Stomach (tissue), 9 donors: ENCODE data around the gene C18orf32. TPM values are rescaled to one million over a fixed set of nuclear protein-coding genes. Genes with fewer than 3 reads are reported as not detected.

Experiments used
- DNase-seq, 2 donors: peaks; one replicate each; pipeline versions ENCODE4 v3.0.0 to v3.0.0-alpha.2; 2013 to 2019
- H3K27ac ChIP-seq, 5 donors: fragments of 200-600 bp in 4 of 5; sonication (generic) in 4 of 5; one replicate each; pipeline ENCODE4 v1.5.1; 2013 to 2019; ENCODE audit warnings: mild to moderate bottlenecking in 1 of 5, moderate library complexity in 1 of 5
- H3K27me3 ChIP-seq, 3 donors: fragments of 200-600 bp; sonication (generic); one replicate each; pipeline ENCODE4 v1.5.1; 2017 to 2019; ENCODE audit warnings: mixed run types in 1 of 3
- H3K36me3 ChIP-seq, 4 donors: fragments of 200-600 bp; sonication (generic); 1 replicate in 3 of 4; 2 replicates in 1 of 4; pipeline ENCODE4 v1.5.1; 2016 to 2019
- H3K4me1 ChIP-seq, 4 donors: fragments of 200-600 bp; sonication (generic); one replicate each; pipeline ENCODE4 v1.5.1; 2016 to 2019
- H3K4me3 ChIP-seq, 4 donors: fragments of 200-600 bp; sonication (generic) in 3 of 4; one replicate each; pipeline ENCODE4 v1.5.1; 2016 to 2019; ENCODE audit warnings: mild to moderate bottlenecking in 1 of 4
- H3K9me3 ChIP-seq, 4 donors: fragments of 200-600 bp; sonication (generic); one replicate each; pipeline ENCODE4 v1.5.1; 2016 to 2019
- EP300 ChIP-seq: sonication (generic); formaldehyde crosslinking; IDR thresholded peaks from one replicate; pipeline ENCODE4 v1.6.1; 2017; ENCODE audit warnings: antibody characterized with exemption
- POLR2A ChIP-seq, 4 donors: fragments of 450-650 bp; IDR thresholded peaks; one replicate each; pipeline ENCODE4 v1.6.1; 2016; ENCODE audit warnings: antibody characterized with exemption in 4 of 4, control low read depth in 2 of 4, mild to moderate bottlenecking in 1 of 4, moderate library complexity in 1 of 4
- POLR2AphosphoS5 ChIP-seq, 3 donors: sonication (generic); formaldehyde crosslinking; IDR thresholded peaks; one replicate each; pipeline ENCODE4 v1.6.1; 2016; ENCODE audit warnings: antibody characterized with exemption in 3 of 3
- WGBS, 5 donors: extraction: QIAGEN DNeasy Blood & Tissue Kit in 3 of 5; methylation state at CpG; one replicate each; pipeline versions ENCODE4 v1.1.5 to v1.1.7; 2013 to 2018; 5-methylcytosine and 5-hydroxymethylcytosine counted together
- intact Hi-C: fragments of 100-400 bp; cut with DNase I; formaldehyde crosslinking; loops from one replicate; pipeline ENCODE4 v1.15.1; 2023; ENCODE audit warnings: low total_unique reads
- polyA plus RNA-seq, 3 donors: library from polyadenylated mRNA; stranded (reverse); fragments of 200-250 nt; gene quantifications; one replicate each; pipeline ENCODE4 v1.2.3, GENCODE V29; 2013
- total RNA-seq, 5 donors: library from RNA; depleted of rRNA; stranded (reverse); fragments of >200 nt; gene quantifications; one replicate each; pipeline versions ENCODE4 v1.1.0 to v1.2.3, GENCODE V29; 2014 to 2016
- TF ChIP-seq, protein P1 (sequence below), 7 experiments: fragments of 450-650 bp in 4 of 7; fragments of 200-600 bp in 3 of 7; sonication (generic) in 3 of 7; IDR thresholded peaks; one replicate each; pipeline ENCODE4 v1.5.1; 2016 to 2019; ENCODE audit warnings: antibody characterized with exemption in 7 of 7, control low read depth in 2 of 7, mild to moderate bottlenecking in 1 of 7
- donor health status: healthy with polysubstance abuse.
- donor health status: Bipolar disorder and iron deficiency.
- donor health status: healthy.

Gene C18orf32
- total and polyA plus RNA-seq, 8 donors: 0.58 to 186 (median 62.7) TPM

DNA sequence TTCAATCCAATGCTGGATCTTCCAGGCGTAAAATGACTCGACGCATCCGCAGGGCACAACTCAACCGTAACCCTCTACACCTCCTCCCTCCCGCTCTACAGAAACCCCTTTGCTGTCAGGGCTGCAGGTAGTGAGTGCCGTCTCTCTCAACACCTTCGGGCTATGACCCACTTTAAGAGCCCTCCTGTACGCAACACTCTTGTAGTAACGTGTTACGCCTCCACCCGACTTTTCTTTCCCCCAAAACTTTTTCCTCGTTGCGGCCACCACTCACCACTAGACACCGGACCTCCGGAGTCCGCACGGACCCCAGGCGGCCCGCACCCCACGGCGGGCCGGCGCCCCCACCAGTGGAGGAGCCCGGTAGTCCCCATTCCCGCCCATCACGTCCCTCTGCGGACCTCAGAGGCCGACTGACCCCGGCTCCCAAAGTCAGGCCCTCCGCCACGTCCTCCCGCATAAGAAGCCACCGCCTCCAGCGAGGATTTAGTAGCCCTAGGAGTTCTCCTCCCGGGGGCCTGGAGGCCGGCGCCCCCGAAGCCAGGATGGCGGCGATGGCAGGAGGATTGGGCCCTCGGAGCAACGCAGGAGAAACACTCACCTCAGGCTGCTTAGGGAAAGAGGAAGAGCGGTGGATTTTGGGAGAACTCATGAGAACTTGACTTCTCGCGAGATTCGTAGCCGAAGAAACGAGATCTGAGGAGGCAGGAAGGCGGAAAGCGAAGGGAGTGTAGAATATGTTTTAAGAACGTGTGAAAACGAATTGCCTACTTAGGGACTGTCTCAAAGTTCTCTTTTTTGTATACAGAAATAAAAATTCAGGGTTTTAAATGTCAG is 5.0 kb upstream of the C18orf32 start, which contains the start of gene RPL17:
Gene RPL17 (minus strand): TSS at position 609 of the 837 bp plus-strand sequence.
- Histone ChIP-seq H3K4me1 (peaks cover 16 to 51% (median 37%) of the 10 kb centered on the region in 4 donors), H3K27ac (peak within 1 kb of the TSS; percentile 81 to 97 (median 94)), H3K27me3 (no peaks in the 10 kb centered on the region), H3K36me3 (peaks cover 22 to 39% (median 37%) of the 10 kb centered on the region in 4 donors), H3K9me3 (no peaks in the 10 kb centered on the region), H3K4me3 (peak within 1 kb of the TSS; percentile 69 to 84 (median 77))
- TF ChIP-seq POLR2AphosphoS5 (IDR thresholded peaks at IDR 0.05) (peak; percentile 97 to 99 (median 97)), POLR2A (IDR thresholded peaks at IDR 0.05) (peak in 2 of 4 donors; percentile 87 to 92), EP300 (no peak)
- TF ChIP-seq, protein P1, sequence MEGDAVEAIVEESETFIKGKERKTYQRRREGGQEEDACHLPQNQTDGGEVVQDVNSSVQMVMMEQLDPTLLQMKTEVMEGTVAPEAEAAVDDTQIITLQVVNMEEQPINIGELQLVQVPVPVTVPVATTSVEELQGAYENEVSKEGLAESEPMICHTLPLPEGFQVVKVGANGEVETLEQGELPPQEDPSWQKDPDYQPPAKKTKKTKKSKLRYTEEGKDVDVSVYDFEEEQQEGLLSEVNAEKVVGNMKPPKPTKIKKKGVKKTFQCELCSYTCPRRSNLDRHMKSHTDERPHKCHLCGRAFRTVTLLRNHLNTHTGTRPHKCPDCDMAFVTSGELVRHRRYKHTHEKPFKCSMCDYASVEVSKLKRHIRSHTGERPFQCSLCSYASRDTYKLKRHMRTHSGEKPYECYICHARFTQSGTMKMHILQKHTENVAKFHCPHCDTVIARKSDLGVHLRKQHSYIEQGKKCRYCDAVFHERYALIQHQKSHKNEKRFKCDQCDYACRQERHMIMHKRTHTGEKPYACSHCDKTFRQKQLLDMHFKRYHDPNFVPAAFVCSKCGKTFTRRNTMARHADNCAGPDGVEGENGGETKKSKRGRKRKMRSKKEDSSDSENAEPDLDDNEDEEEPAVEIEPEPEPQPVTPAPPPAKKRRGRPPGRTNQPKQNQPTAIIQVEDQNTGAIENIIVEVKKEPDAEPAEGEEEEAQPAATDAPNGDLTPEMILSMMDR (IDR thresholded peaks at IDR 0.05): no peak
- WGBS, 5 donors: 0 to 1% (median 1%) methylated on average over 48 to 53 of the region's 53 CpGs
- intact Hi-C loops: no loop called here
- peak; percentile 93 to 99 for DNase-seq

- no peak for DNase-seq
- Histone ChIP-seq H3K4me1 (peaks cover 16 to 51% (median 37%) of the 10 kb centered on the region in 4 donors), H3K4me3 (peak overlapping the region; percentile 69 to 84 (median 77)), H3K27ac (peak overlapping the region; percentile 81 to 97 (median 94)), H3K27me3 (no peaks in the 10 kb centered on the region), H3K9me3 (no peaks in the 10 kb centered on the region), H3K36me3 (peaks cover 22 to 39% (median 37%) of the 10 kb centered on the region in 4 donors)
- intact Hi-C loops: no loop called here
- WGBS, 5 donors: 6 to 20% (median 8%) methylated on average over 7 of the region's 7 CpGs
- TF ChIP-seq EP300: no peak
- no peak for TF ChIP-seq POLR2AphosphoS5 (IDR thresholded peaks at IDR 0.05)
- TF ChIP-seq, protein P1 (IDR thresholded peaks at IDR 0.05): no peak
Observed at GRCh38 chr18:49491534-49491856, 4.5 kb upstream of the C18orf32 start.

DNA sequence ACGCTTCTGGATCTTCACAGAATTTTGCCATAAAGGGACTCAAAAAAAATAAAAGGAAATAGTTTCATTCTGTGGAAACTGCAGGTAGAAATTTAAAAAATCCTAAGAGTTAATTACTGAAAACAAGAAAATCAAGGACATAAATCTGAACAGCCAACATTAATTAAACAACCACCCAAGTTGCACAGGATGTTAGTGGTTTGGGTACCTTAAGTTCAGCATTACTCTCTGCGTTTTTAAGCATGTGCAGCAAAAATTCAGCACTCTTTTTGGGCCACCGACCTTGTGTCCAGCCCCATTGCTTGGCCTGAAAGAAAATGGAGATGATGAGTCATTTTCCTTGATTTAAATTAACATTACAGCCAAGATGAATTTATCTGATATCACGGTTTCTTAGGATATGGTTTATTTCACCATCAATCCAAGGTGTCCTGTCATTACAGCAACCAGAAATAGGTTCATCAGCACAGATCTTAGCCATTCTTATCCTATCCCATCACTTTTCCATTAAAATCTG is 3.3 kb upstream of the C18orf32 start:
- peaks cover 22 to 39% (median 37%) of the 10 kb centered on the region in 4 donors for H3K36me3 ChIP-seq
- peak overlapping the region in 4 of 5 donors; percentile 42 to 97 (median 92) for H3K27ac ChIP-seq
- WGBS, 5 donors: 39 to 53% (median 48%) methylated on average over 4 of the region's 4 CpGs
- H3K9me3 ChIP-seq: no peaks in the 10 kb centered on the region
- H3K4me1 ChIP-seq: peaks cover 25 to 61% (median 47%) of the 10 kb centered on the region in 4 donors
- no peak for DNase-seq
- no peaks in the 10 kb centered on the region for H3K27me3 ChIP-seq
- intact Hi-C loops: no loop called here
- TF ChIP-seq POLR2AphosphoS5 (IDR thresholded peaks at IDR 0.05) (no peak), EP300 (no peak), POLR2A (IDR thresholded peaks at IDR 0.05) (no peak)
- TF ChIP-seq, protein P1 (IDR thresholded peaks at IDR 0.05): no peak
- H3K4me3 ChIP-seq: peak overlapping the region in 2 of 4 donors; percentile 72 to 84

DNA sequence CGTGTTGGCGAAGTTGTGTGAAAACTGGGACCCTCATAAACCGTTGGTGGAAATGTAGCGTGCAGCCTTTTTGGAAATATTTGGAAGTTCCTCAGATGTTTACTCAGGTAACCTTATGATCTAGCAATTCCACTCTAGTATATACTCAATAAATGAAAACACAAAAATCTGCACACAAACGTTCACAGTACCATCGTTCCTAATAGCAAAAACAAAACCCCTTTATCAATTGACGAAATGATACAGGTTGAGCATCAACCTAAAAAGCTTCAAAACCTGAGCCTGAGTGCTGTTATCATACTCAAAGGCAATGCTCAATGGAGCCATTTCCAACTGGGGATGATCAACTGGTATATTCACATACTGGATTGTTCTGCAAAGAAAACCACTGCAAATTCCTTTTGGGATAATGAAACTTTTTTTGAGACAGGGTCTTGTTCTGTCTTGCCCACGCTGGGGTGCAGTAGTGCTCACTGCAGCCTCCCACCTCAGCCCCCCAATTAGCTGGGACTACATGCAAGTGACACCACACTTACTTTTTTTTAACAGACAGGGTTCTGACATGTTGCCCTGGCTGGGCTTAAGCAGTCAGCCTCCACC is 777 bp upstream of the C18orf32 start:
- Histone ChIP-seq H3K9me3 (no peaks in the 10 kb centered on the region), H3K4me1 (peaks cover 26 to 73% (median 59%) of the 10 kb centered on the region in 4 donors), H3K27ac (peak overlapping the region; percentile 93 to 100 (median 98)), H3K27me3 (no peaks in the 10 kb centered on the region), H3K36me3 (peaks cover 27 to 49% (median 45%) of the 10 kb centered on the region in 4 donors), H3K4me3 (peak overlapping the region; percentile 58 to 86 (median 72))
- intact Hi-C loops: no loop called here
- 59 to 66% (median 63%) methylated on average over 8 of the region's 8 CpGs for WGBS, 5 donors
- TF ChIP-seq, protein P1 (IDR thresholded peaks at IDR 0.05): no peak
- no peak for DNase-seq
